ENCODE measurements around the gene MBTPS1.

Gene MBTPS1

DNA sequence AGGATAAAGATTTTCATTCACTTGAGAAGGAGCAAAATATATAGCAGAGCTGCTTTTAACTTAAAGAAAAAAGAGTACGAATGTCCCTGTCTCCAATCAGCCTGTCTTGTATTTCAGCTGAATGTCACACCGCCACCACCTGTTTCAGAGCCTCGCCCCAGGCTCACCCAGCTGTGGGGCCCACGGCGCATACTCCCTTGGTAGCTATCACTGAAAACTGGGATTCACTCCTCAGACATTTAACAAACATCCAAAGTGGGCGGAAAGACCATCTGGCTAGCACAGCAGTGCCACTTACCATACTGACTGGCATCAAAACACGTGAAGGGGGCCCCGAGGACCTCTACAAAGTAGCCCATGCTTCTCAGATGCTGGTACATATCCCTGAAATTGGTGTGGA lies 48.7 kb downstream of the MBTPS1 start:
- H3K4me3 ChIP-seq (ENCODE audit: low read depth, low read length) = no peak overlapping the region
- TF ChIP-seq, protein P1, sequence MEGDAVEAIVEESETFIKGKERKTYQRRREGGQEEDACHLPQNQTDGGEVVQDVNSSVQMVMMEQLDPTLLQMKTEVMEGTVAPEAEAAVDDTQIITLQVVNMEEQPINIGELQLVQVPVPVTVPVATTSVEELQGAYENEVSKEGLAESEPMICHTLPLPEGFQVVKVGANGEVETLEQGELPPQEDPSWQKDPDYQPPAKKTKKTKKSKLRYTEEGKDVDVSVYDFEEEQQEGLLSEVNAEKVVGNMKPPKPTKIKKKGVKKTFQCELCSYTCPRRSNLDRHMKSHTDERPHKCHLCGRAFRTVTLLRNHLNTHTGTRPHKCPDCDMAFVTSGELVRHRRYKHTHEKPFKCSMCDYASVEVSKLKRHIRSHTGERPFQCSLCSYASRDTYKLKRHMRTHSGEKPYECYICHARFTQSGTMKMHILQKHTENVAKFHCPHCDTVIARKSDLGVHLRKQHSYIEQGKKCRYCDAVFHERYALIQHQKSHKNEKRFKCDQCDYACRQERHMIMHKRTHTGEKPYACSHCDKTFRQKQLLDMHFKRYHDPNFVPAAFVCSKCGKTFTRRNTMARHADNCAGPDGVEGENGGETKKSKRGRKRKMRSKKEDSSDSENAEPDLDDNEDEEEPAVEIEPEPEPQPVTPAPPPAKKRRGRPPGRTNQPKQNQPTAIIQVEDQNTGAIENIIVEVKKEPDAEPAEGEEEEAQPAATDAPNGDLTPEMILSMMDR (IDR thresholded peaks at IDR 0.05; ENCODE audit: borderline replicate concordance, insufficient read depth, low read depth, low read length) = no peak

DNA sequence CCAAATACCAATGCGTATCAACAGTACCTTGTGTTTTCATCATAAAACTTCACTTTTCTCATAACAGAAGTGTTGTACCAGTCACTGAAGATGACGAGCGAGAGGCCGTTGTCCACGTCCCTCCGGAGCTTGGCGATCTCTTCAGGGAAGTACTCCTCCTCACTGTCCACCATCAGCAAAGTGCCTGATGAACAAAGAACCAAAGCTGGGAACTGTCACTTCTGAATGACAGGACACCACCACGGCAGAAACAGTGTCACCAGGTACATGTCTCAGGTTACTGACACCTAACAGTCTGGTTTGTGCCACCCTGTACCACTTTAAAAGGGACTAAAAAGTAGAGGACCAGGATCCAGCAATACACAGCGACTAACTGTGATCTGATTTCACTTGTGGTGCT lies 49.1 kb downstream of the MBTPS1 start:
- H3K4me3 ChIP-seq (ENCODE audit: low read depth, low read length) = no peak overlapping the region
- TF ChIP-seq, protein P1 (IDR thresholded peaks at IDR 0.05; ENCODE audit: borderline replicate concordance, insufficient read depth, low read depth, low read length) = no peak

DNA sequence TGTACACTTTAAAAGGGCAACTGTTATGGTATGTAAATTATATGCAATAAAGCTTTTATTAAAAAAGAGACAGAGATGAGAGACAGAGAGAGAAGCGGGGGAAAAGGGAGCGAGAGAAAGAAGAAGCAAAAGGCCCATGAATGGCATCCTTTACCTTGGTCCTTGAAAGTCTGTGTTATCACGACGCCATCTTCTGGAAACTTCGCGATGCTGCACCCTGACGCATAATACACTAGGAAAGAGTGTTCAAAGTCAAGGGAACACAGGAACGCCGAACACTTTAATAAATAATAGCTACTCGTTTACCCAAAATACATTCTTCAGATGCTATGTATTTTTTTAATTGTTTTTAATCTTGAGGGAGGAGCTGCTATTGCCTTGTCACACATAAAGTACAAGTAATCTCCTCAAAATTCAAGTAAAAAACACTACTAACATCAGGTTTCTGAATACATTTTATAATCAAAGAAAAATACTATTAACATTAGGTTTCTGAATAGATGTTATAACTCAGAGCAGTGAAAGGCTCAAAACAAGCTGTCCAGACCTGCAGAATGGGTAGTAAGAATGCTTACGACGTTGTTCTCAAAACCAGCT lies 51.1 kb downstream of the MBTPS1 start:
- no peak overlapping the region for H3K4me3 ChIP-seq (ENCODE audit: low read depth, low read length)
- TF ChIP-seq, protein P1 (IDR thresholded peaks at IDR 0.05; ENCODE audit: borderline replicate concordance, insufficient read depth, low read depth, low read length) = peak; percentile 60; the same call in 1 of the 2 replicates

DNA sequence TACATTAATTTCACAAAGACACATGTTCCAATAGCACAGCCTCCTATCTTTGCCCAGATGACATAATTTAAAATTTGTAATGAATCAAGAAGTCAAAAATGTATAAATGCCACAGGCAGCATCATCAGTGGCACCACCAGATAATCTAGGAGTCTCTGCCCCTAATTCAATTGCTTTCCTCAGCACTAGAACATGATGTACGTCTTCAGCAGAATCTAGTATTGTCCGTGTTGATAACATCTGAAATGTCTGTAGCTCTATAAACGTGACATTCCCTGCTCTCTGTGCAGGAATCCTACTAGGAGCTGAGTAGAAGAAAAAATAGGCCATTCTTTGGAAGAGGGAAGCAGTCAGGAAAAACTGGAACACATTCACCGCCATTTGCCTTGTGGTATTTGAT lies 52.8 kb downstream of the MBTPS1 start:
- TF ChIP-seq, protein P1 (IDR thresholded peaks at IDR 0.05; ENCODE audit: borderline replicate concordance, insufficient read depth, low read depth, low read length) = no peak
- H3K4me3 ChIP-seq (ENCODE audit: low read depth, low read length) = no peak overlapping the region

DNA sequence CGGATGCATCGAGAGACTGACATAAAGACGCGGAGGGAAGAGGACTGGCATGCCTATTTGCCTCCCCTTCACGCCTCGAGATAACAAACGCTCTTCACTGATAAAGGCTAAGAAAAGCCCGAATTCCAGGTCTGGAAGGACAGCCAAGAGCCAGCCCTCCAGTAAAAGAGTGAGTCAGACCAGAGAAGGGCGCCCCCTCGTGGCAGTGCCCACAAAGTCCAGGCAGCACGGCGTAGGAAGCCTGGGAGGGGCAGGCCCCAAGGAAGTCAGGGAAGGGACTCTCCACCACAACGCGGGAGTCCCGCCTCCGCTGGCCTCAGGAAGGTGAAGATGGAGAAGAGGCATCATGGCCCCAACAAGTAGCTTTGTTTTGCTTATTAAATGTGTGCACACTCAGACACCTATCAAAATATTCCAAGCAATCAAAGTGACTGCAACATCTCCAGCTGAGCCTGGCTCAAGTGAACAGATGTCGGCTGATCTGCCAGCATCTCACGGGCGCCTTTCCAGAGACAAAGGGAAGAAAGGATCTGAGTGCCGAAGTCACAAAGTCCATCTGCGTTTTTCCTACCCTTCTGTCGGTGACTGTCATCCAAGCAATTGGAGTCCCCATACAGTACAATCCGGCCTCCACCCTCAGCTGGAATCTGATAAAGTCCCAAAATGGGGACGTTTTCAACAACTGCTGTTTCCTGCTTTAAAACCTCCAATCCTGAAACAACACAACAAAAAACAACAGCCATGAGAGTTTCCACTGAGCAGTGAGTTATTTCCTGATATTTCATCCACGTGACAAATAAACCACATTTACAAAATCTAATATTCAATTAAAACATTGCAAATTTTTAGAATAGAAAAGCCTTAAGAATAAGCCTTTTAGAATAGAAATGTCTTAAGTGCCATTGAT lies 53.8 kb downstream of the MBTPS1 start:
- no peak overlapping the region for H3K4me3 ChIP-seq (ENCODE audit: low read depth, low read length)
- TF ChIP-seq, protein P1 (IDR thresholded peaks at IDR 0.05; ENCODE audit: borderline replicate concordance, insufficient read depth, low read depth, low read length) = peak; percentile 78

DNA sequence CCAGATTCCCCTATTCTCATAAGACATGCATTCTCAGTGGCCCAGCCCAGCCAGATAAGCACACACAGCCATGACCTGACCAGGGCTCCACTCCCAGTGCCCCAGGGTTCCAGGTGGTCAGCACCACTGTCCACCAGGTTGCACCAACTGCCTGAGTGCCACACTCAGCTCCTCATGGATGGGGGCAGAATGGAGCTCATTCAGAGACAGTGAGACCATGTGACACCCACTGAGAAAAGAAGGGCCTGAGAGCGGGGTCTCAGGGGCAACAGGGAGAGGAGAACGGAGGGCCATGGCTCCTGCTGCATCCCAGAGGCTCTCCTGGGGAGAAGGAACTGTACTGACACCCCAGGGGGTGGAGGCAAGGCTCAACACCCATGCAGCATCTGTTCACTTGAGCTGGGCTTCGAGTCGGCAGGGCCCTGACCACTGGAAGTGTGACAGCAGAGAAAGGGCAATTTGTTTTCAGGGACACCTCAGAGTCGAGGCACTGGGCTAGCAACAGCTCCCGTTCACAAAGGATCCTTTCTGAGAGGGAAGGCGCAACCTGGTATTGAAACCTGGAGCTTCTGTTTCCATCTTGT lies 55.4 kb downstream of the MBTPS1 start:
- TF ChIP-seq, protein P1 (IDR thresholded peaks at IDR 0.05; ENCODE audit: borderline replicate concordance, insufficient read depth, low read depth, low read length) = no peak
- no peak overlapping the region for H3K4me3 ChIP-seq (ENCODE audit: low read depth, low read length)

All from GM12875 (cell line).